ENCODE results near the gene BHLHE23.
"Not testable (repeated sequence)": the region's sequence is repeated elsewhere in the genome, so short reads cannot be mapped to it uniquely, and the experiment has no call there.

The BHLHE23 gene

GRCh38 chr20:63034710-63035602, 28.2 kb upstream of the BHLHE23 start:
- H3K27ac Mint-ChIP-seq = peak overlapping the region; percentile 62
- H3K4me3 Mint-ChIP-seq, CTCF ChIA-PET, H3K4me1 Mint-ChIP-seq, H3K9me3 Mint-ChIP-seq, DNase-seq, H3K36me3 Mint-ChIP-seq: not testable (repeated sequence)
- H3K27me3 Mint-ChIP-seq = peaks cover 68% of the 10 kb centered on the region

DNA sequence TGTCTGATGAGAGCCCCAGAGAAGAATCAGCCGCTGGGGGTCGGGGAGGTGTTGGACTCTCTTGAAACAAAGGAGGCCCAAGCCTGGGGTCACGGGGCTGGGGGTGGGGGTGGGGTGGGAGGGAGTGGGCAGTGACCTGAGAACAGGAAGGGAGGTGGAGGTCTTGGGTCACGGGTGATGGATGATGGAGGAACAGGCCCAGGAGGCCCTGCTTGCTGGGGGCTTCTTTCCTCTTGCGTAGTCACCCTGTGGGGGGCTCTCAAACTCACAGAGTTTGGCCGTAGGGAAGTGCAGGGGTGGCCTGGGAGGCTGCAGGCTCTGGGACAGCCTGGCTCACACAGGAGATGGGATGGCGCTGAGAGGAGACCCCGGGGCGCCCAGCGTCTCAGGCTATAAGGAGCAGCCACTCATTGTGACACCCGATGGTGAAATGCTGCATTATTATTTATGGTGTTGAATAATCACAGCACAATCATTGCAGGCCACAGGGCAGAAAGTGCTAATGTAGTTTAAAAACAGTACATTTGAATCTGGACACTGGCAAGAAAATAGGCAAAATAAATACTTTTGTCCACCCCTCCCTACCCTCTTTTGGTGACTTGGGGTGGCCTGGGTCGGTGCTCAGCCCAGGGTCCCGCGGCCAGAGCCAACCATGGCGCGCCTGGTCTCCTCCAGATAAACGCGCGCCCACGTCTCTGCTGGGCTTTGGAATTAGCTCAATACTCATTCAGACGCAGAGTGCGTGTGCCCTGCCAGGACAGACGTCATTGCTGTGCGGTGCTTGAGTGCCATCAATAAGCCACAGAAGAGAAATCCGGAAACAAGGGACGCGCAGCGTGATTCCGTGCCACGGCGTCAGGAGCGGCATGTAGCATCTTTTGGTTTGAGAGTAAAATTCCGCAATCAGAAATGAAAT, 27.3 kb upstream of the BHLHE23 start:
- peaks cover 77% of the 10 kb centered on the region for H3K27me3 Mint-ChIP-seq
- peaks cover 15% of the 10 kb centered on the region for H3K4me1 Mint-ChIP-seq
- no peak for DNase-seq
- peak overlapping the region; percentile 62 for H3K27ac Mint-ChIP-seq
- H3K9me3 Mint-ChIP-seq = no peaks in the 10 kb centered on the region
- H3K36me3 Mint-ChIP-seq = no peaks in the 10 kb centered on the region
- no peak overlapping the region for H3K4me3 Mint-ChIP-seq
- CTCF ChIA-PET = no interaction called here

- CTCF ChIA-PET = interaction anchor here (0.8 kb wide), 1 partner anchor 61 kb away, joined by 3 read pairs; no protein-coding TSS in a partner anchor
- H3K27me3 Mint-ChIP-seq = peaks cover 84% of the 10 kb centered on the region
- H3K9me3 Mint-ChIP-seq = no peaks in the 10 kb centered on the region
- H3K4me3 Mint-ChIP-seq = peak overlapping the region; percentile 51
- no peaks in the 10 kb centered on the region for H3K36me3 Mint-ChIP-seq
- peak overlapping the region; percentile 62 for H3K27ac Mint-ChIP-seq
- DNase-seq = no peak
- peaks cover 15% of the 10 kb centered on the region for H3K4me1 Mint-ChIP-seq
Measured at GRCh38 chr20:63032861-63033793, 26.4 kb upstream of the BHLHE23 start.

- peaks cover 18% of the 10 kb centered on the region for H3K4me1 Mint-ChIP-seq
- peaks cover 85% of the 10 kb centered on the region for H3K27me3 Mint-ChIP-seq
- H3K36me3 Mint-ChIP-seq = no peaks in the 10 kb centered on the region
- H3K4me3 Mint-ChIP-seq = no peak overlapping the region
- no peak for DNase-seq
- H3K27ac Mint-ChIP-seq = no peak overlapping the region
- H3K9me3 Mint-ChIP-seq = no peaks in the 10 kb centered on the region
- CTCF ChIA-PET = no interaction called here
Measured at GRCh38 chr20:63032026-63032800, 25.4 kb upstream of the BHLHE23 start.

- peaks cover 19% of the 10 kb centered on the region for H3K4me1 Mint-ChIP-seq
- no peak overlapping the region for H3K4me3 Mint-ChIP-seq
- H3K27ac Mint-ChIP-seq = no peak overlapping the region
- CTCF ChIA-PET = no interaction called here
- H3K36me3 Mint-ChIP-seq = no peaks in the 10 kb centered on the region
- no peak for DNase-seq
- peaks cover 87% of the 10 kb centered on the region for H3K27me3 Mint-ChIP-seq
- H3K9me3 Mint-ChIP-seq = no peaks in the 10 kb centered on the region
Measured at GRCh38 chr20:63031251-63032014, 24.7 kb upstream of the BHLHE23 start.

DNA sequence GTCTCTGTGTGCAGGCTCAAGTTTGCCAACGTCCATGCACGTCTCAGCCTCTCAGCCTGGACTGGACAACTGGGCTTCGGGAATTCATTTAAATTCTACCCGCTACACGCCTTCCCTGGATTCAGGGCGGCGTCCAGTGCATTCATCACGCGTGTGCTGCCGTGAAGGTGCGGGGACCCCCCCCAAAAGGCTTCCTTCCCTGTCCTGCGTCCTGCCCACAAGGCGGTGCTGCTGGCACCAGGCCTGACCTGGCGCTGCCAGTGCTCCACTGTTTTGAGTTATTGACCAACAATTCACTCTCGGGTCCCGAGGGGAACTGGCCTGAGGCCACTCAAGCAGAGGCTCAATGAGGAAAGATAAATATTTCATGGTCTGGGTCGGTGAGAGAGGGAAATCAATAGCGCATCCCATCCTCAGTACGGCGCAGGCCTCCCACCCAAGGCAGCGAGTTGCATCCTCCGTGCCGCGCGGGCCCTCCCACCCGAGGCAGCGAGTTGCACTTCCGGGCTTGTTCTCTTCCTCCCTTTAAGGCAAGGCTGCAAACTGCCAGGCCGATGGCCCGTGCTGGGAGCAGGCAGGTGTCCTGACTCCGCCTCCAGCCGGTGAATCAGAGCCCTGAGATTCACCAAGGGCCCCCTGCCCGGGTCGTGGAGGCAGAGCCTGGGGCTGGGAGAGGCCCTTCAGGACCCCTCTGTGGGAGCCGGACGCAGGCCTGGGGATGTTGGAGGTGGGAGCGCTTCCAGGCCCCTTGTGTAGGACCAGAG, 22.8 kb upstream of the BHLHE23 start:
- Mint-ChIP-seq H3K4me3 (no peak overlapping the region), H3K9me3 (no peaks in the 10 kb centered on the region), H3K27ac (no peak overlapping the region), H3K4me1 (peaks cover 34% of the 10 kb centered on the region), H3K27me3 (peaks cover 91% of the 10 kb centered on the region), H3K36me3 (no peaks in the 10 kb centered on the region)
- CTCF ChIA-PET = no interaction called here
- peak; percentile 54 for DNase-seq

DNA sequence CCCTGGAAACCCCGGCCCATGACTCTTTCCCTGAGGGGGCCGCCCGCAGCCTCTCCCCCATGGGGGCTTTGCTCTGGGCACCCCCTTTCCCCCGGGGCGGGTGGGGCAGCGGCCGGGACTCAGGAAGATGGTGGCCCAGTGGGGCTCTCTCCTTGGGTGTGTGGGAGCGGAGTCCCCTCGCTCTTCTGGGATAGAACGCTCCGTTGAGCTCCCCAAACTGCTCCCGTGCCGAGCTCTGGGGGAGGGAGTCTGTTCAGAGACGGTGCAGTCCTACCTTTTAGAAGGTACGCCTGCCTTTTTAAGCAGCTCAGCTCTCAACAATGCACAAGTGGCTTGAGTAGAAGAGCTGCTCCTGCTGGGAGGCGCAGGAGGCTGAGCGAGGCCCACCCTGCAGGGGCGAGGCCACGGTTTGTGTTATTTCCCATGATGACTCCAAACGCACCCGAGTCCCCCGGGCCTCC, 21.7 kb upstream of the BHLHE23 start:
- CTCF ChIA-PET = no interaction called here
- Mint-ChIP-seq H3K4me1 (peaks cover 34% of the 10 kb centered on the region), H3K36me3 (no peaks in the 10 kb centered on the region), H3K4me3 (no peak overlapping the region), H3K27ac (no peak overlapping the region), H3K9me3 (no peaks in the 10 kb centered on the region), H3K27me3 (peaks cover 89% of the 10 kb centered on the region)
- DNase-seq = no peak

- peaks cover 30% of the 10 kb centered on the region for H3K4me1 Mint-ChIP-seq
- H3K27me3 Mint-ChIP-seq = peaks cover 89% of the 10 kb centered on the region
- no peaks in the 10 kb centered on the region for H3K36me3 Mint-ChIP-seq
- H3K4me3 Mint-ChIP-seq = no peak overlapping the region
- H3K9me3 Mint-ChIP-seq = no peaks in the 10 kb centered on the region
- CTCF ChIA-PET = no interaction called here
- no peak overlapping the region for H3K27ac Mint-ChIP-seq
- peak; percentile 42 for DNase-seq
Measured at GRCh38 chr20:63027922-63028389, 21.2 kb upstream of the BHLHE23 start.

DNA sequence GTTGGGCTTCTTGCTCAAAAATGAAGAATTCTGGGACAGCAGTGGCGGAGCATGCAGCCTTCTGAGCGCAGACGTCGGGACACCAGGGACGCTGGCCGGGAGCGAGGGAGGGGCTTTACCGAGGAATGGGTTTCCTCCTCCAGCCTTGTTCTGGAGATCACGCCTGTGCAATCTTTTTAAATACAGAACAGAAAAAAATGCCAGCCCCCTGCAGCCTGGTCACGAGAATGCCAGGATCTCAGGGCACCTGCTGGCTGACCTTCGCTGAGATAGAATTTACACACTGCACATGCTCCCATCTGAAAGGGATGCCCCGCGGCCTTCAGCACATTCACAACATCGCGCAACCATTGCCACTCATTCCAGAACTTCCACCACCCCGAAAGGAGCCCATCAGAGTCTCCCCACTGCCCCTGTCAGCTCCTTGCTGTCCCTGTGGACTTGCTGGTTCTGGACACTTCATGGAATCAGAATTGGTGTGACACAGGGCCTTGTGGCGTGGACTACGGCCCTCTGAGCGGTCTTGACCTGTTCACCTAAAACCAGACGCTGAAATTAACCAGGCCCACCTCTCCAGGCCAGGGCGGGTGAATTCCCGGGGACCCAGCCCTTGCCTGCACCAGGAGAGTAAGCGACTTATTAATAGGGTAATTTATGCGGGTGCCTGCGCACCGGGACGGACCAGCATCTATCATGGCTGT, 20.6 kb upstream of the BHLHE23 start:
- Mint-ChIP-seq H3K27ac (no peak overlapping the region), H3K36me3 (no peaks in the 10 kb centered on the region), H3K9me3 (no peaks in the 10 kb centered on the region), H3K4me3 (no peak overlapping the region), H3K27me3 (peaks cover 86% of the 10 kb centered on the region), H3K4me1 (peaks cover 25% of the 10 kb centered on the region)
- CTCF ChIA-PET = no interaction called here
- no peak for DNase-seq

DNA sequence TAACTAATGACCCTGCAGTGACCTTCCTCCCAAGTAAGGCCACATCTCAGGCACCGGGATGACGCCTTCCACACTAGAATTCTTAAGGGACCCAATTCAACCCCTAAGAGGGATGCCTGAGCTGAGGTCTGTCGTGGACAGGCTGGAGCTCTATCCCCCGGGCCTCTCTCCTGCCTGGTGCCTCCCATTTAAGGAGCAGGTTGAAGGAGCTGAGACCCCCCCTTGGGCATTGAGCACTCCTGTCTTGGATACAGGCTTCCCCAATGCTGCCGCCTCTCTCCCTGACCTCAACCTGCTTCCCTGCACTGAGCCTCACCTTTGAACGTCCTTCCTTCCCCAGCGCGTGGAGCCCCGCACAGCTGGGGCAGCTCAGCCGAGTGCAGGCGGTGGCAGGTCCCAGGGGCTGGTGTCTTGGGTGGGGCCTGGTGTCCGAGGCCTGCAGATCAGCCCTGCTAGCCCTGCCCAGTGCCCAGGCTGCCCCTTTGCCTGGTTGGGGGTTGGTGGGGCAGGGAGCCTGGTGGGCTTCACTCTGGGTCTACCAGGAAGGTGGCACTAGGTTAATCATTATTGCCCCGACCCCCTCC, 19.9 kb upstream of the BHLHE23 start:
- H3K27ac Mint-ChIP-seq = no peak overlapping the region
- H3K27me3 Mint-ChIP-seq = peaks cover 80% of the 10 kb centered on the region
- H3K9me3 Mint-ChIP-seq = no peaks in the 10 kb centered on the region
- CTCF ChIA-PET = no interaction called here
- peaks cover 25% of the 10 kb centered on the region for H3K4me1 Mint-ChIP-seq
- H3K36me3 Mint-ChIP-seq = no peaks in the 10 kb centered on the region
- no peak overlapping the region for H3K4me3 Mint-ChIP-seq
- DNase-seq = no peak

GRCh38 chr20:63025534-63026331, 19.0 kb upstream of the BHLHE23 start:
- peaks cover 25% of the 10 kb centered on the region for H3K4me1 Mint-ChIP-seq

More at GRCh38 chr20:63025534-63026331, 19.0 kb upstream of the BHLHE23 start:
- DNase-seq = peak; percentile 55
- Mint-ChIP-seq H3K9me3 (no peaks in the 10 kb centered on the region), H3K27me3 (peaks cover 79% of the 10 kb centered on the region), H3K27ac (peak overlapping the region; percentile 49), H3K36me3 (no peaks in the 10 kb centered on the region), H3K4me3 (no peak overlapping the region)
- CTCF ChIA-PET = interaction anchor here (1.1 to 2.2 kb wide), 2 partner anchors 17 to 53 kb away, joined by 4 to 7 read pairs; no protein-coding TSS in a partner anchor
